GM19023 (cell line): ENCODE data around the gene PTPRE.

Source experiments
- ATAC-seq: cut with Tn5 transposase; IDR thresholded peaks from one replicate; pipeline ENCODE4 v1.9.1; 2021; ENCODE audit warnings: mild to moderate bottlenecking, moderate library complexity; ENCODE audit not compliant: unreplicated experiment

PTPRE gene, protein sequence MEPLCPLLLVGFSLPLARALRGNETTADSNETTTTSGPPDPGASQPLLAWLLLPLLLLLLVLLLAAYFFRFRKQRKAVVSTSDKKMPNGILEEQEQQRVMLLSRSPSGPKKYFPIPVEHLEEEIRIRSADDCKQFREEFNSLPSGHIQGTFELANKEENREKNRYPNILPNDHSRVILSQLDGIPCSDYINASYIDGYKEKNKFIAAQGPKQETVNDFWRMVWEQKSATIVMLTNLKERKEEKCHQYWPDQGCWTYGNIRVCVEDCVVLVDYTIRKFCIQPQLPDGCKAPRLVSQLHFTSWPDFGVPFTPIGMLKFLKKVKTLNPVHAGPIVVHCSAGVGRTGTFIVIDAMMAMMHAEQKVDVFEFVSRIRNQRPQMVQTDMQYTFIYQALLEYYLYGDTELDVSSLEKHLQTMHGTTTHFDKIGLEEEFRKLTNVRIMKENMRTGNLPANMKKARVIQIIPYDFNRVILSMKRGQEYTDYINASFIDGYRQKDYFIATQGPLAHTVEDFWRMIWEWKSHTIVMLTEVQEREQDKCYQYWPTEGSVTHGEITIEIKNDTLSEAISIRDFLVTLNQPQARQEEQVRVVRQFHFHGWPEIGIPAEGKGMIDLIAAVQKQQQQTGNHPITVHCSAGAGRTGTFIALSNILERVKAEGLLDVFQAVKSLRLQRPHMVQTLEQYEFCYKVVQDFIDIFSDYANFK

DNA sequence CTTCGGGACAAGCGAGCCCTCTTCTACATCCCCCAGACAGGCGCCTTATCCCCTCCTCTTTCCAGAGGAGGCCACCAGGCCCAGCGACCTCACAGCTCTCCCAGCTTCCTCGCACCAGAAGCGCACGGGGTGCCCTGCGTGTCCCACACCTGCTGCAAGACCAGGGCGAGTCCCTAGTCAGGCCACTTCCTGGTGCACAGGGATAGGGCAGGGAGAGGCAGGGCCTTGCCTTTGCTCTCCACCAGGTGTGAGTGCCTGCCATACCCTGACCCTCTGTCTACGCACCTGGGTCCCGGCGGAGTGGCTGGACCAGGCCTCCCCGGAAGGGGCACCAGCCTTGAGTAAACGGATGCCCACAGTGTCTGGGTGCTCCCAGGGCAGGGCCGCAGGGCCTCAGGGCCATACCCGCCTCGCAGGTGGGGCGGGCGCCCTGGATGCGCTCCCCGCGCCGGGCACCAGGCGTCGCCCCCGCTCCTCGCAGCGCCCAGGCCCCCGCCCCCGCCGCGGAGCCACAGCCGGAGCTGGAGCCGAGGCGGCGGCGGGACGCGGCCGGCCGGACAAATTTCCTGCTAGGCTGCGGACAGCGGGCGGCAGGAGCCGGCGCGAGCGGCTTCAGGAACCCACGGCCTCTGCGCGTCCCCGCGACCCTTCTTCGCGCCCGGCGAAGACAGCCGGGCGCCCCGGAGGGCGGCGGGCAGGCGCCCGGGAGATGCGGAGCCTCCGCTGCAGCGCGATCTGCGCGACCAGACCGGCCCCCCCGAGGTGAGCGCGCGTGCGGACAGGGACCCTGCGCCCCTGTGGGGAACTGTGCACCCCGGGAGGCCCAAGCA is at the start of gene PTPRE:
Gene PTPRE (plus strand): TSS at position 556 of the 830 bp plus-strand sequence. CDS start 133,779 bp downstream, outside the sequence.
- ATAC-seq: peak; percentile 83

- ATAC-seq: no peak
These were observed 46.3 kb upstream of the PTPRE start for GRCh38 chr10:127860592-127860991.

DNA sequence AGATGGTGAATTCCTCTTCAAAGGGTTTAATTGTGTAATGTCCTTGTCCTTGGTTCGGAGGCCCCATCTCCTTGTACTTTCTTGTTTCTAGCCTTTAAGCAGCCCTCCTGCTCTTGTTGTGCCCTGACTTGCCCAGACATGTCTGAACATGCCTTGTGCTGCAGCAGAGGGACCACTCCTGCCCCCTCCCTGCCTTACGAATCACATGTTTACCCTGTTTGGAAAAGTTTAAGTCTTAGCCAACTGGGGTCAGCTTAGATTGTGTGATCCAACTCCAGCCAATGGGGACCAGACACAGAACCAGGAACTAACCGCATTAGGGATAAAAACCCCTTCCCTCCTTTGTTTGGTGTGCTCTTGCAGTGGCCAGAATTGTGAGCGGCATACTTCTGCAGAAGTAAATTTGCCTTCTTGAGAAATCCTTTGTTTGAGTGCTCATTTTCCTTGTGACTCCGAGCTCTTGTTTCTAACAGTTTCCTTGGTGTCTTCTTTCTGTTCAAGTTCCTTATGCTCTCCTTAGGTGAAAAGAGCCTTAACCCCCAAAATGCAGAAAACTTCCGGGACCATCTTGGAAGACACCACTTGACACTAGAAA is 43.6 kb upstream of the PTPRE start:
- no peak for ATAC-seq

- no peak for ATAC-seq
These were observed 40.5 kb upstream of the PTPRE start for GRCh38 chr10:127866276-127867013.

DNA sequence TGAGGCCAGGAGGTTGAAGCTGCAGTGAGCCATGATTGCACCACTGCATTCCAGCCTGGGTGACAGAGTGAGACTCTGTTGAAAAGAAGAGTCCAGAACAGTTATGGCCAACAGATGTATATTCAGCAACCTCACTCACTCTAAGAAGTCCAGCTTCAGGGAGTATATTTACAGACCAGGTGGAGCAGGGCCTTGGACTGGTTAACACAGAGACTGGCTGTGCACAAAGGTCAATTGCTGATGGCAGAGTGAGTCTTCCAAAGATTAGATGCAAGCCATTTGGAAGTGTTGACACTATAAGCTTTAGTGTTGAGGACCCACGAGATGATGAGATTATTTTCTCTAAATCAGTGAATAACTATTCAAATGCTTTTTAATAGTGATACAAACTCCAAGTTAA is 39.1 kb upstream of the PTPRE start:
- ATAC-seq: no peak

- ATAC-seq: no peak
These were observed 37.6 kb upstream of the PTPRE start for GRCh38 chr10:127869329-127869728.

DNA sequence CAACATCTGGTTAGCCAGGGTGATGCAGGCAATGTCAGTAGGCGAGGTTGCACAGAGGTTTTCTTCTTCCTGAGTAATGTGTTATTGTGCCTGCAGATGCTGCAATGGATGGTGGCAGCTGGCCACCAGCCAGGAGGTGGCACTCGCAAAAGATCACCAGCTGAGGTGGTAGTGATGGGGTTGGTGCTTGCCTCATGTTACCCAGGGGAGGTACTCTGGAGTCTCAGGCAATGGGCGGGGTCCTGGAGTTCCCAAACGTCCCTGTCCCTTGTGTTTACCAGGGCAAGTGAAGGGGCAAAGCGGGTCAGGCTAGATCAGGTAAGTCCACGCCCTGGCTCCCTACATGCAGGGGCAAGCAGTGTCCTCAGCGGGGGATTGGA is 35.3 kb upstream of the PTPRE start:
- ATAC-seq: no peak

- ATAC-seq: no peak
These were observed 34.7 kb upstream of the PTPRE start for GRCh38 chr10:127872011-127872761.

- ATAC-seq: no peak
These were observed 33.9 kb upstream of the PTPRE start for GRCh38 chr10:127872871-127873600.

DNA sequence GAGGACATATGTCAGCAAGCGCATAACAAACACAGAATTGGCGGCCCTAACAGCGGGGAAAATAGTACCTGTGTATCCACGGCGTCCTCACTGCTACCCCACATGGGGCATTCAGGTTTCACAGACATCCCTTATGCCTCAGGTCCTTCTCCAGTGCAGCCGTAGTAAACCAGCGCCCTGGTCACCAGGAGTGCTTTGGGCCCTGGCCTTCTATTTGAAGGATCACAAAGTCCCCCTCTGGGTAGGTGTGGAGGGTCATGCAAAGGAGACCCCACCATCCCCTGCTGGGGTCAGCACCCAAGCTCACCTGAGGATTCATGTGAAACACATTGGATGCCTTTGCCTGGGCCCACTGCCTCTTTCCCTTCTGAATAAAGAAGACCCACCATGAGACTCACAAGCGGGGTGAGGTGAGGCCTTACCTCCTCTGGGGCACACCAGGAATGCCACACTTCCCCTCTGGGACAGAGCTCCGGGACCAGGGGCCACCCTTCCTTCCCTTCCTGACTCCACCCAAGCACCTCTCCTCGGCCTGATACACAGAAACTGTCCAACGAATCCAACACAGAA is 32.9 kb upstream of the PTPRE start:
- no peak for ATAC-seq

- no peak for ATAC-seq
These were observed 32.0 kb upstream of the PTPRE start for GRCh38 chr10:127874671-127875448.

- ATAC-seq: no peak
These were observed 31.5 kb upstream of the PTPRE start for GRCh38 chr10:127875449-127875765.

GRCh38 chr10:127875916-127876315 is 31.0 kb upstream of the PTPRE start:
- ATAC-seq: no peak

- ATAC-seq: no peak
These were observed 29.8 kb upstream of the PTPRE start for GRCh38 chr10:127877116-127877515.

GRCh38 chr10:127877699-127878098 is 29.2 kb upstream of the PTPRE start:
- no peak for ATAC-seq

DNA sequence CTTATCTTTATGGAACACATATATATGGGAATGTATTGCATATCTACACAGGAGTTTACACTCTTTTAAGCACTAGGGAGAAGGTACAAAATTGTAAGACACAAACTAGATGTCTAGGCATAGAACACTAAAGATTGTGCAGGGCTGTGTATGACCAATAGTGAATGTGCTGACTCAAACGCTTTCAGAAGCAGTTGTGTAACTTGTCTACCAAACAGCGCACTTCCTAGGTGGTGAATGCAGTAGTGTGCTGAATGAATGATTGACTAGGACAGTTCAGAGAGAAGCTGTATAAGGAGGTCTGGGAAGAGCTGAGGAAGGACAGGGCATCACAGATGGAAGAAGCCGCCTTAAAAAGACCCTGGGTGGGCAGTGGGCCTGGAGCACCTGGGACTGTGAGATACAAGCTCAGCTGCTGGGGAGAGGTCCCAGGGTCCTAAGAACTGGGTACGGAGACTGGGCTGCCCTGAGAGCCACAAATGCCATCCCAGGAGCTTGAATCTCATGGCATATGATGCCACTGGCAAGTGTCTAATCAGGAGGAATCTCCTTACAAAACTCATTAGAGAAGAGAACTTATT is 28.3 kb upstream of the PTPRE start:
- ATAC-seq: no peak

- ATAC-seq: no peak
These were observed 26.3 kb upstream of the PTPRE start for GRCh38 chr10:127880557-127880956.

DNA sequence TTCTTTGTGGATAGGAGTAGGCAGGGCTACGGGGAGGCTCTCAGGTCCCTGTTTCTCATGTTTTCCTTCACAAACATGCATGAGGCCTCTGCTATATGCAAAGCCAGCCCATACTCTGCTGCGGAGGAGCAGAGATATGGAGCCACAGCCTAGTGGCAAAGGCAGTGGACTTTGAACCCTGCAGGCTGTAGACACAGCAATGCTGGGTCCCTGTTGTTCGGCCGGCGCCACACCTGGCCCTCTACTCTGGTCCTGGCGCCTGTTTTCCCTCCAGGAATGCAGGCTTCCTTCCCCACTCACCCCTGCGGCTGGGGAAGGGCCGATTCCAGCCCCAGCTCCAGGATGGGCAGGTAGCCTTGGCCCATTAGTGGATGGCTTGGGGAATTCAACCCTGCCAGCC is 25.6 kb upstream of the PTPRE start:
- no peak for ATAC-seq
